SK-N-DZ (cell line): Measurements from ENCODE around the gene FAM107B.
A peak's percentile ranks its signal among the peaks of the same experiment; 100 is the strongest.
"Not testable (repeated sequence)": the region's sequence is repeated elsewhere in the genome, so short reads cannot be mapped to it uniquely, and the experiment has no call there.

Experiments
- DNase-seq: peaks from one replicate; pipeline ENCODE4 v3.0.0-alpha.2; 2015; ENCODE audit warnings: low spot score

The FAM107B gene

GRCh38 chr10:14665865-14666857 lies 108.5 kb downstream of the FAM107B start:
- DNase-seq: peak; percentile 63

GRCh38 chr10:14665304-14665703 lies 109.4 kb downstream of the FAM107B start:
- DNase-seq: no peak

DNA sequence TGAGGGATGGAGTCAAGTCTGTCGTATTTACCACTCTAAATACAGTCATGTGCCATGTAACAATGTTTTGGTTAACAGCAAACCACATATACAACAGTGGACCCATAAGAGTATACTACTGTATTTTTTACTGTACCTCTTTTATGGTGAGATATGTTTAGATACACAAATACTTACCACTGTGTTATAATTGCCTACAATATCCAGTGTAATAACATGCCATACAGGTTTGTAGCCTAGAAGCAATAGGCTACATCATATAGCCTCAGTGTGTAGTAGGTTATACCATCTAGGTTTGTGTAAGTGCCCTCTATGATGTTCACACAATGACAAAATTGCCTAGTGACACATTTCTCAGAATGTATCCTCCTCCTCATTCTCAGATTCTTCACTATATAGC lies 110.4 kb downstream of the FAM107B start:
- no peak for DNase-seq

GRCh38 chr10:14661818-14662217 lies 112.9 kb downstream of the FAM107B start:
- no peak for DNase-seq

DNA sequence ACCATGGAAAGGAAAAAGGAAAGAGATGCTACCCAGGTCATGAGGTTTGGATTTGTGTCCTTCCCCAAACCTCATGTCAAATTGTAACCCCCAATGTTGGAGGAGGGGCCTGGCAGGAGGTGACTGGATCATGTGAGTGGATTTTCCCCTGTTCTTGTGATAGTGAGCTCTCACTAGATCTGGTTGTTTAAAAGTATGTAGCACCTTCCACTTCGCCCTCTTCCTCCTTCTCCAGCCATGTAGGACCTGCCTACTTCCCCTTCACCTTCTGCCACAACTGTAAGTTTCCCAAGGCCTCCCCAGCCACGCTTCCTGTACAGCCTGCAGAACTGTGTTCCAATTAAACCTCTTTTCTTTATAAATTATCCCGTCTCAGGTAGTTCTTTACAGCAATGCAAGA lies 113.9 kb downstream of the FAM107B start:
- no peak for DNase-seq

DNA sequence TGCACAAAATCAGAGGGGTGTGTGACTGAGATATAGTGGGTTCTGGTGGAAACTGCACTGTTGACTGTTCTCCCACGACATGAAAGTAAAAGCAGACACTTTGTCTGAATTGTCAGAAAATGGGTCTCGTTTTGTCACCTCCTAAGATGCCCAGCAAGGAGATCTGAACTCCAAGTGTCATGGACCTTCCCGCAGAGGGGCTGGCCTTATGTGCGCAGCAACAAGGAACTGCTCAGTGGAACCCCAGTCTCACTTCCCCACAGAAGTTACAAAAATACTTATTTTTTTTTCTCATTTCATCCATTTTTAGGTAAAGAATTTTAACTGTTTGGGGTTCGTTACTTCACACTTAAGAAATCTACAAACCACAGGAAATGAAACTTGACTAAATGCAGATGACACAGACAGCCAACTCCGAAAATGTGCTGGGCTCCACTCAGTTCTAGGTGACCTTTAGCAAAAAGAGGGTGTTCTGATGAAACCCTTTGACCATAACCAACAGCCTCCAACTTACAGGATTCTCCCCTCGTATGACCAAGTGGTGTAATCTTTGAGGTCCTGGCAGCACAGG lies 115.0 kb downstream of the FAM107B start:
- DNase-seq: no peak

DNA sequence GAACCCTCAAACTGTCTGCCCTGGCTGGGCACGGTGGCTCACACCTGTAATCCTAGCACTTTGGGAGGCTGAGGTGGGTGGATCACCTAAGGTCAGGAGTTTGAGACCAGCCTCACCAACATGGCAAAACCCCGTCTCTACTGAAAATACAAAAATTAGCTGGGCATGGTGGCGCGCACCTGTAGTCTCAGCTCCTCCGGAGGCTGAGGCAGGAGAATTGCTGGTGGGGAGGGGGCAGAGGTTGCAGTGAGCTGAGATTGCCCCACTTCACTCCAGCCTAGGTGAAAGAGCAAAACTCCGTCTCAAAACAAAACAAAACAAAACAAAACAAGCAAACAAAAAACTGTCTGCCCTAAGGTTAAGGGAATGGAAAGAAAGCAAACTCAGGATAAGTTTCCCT lies 115.6 kb downstream of the FAM107B start:
- not testable (repeated sequence) for DNase-seq

DNA sequence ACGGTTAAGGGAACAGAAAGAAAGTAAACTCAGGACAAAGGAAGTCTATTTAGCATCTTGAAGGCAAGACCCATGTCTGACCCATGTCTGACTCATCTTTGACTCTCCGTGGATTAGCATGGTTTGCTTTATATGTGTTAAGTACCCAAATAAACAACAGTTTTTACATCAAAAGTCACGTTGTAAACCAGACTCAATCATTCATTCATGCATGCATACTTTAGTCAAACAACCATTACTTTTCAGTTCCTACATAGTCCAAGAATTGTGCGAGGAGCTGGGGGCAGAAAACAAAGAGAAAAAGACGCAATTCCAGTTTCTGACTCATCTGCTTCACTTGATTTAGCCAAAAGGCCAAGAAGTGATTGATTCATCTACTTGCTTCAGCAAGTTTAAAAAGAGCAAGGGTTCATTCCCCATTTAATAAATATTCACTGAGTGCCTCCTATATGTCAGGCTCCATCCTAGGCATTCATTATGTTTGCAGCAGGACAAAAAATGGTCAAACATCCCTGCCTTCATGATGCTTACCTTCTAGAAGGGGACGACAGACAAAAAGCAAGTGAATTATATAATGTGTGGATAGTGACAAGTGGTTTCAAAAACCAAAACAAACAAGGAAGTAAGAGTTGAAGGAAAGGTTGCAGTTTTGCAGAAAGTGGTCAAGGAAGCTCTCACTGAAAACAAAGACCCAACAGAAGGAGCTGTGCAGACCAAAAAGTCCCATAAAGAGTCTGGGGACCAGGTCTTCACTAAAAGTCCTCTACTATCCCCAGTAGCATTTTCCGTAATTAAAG lies 116.2 kb downstream of the FAM107B start:
- no peak for DNase-seq

- no peak for DNase-seq
Observed at GRCh38 chr10:14656052-14656730, 118.5 kb downstream of the FAM107B start.

GRCh38 chr10:14654821-14655382 lies 119.8 kb downstream of the FAM107B start:
- DNase-seq: no peak

GRCh38 chr10:14653271-14654161 lies 121.2 kb downstream of the FAM107B start:
- peak; percentile 27 for DNase-seq

DNA sequence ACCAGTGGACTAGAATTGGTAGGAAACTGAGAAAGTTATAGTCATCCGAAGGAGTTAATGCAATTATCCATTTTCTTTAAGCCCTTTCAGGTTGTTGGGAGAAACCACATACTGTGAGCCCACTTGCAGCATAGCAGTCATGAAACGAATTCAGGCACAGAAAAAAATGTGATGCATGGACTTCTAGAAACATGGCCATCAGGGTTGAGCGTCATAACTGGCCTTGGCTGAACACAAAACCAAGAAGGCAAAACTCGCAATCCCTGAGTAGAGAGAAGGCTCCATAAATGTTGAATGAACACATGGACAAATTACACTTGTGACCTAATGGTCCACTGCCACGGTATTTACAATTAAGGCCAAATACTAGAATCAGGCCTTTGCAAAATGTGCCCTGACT lies 121.9 kb downstream of the FAM107B start:
- no peak for DNase-seq

DNA sequence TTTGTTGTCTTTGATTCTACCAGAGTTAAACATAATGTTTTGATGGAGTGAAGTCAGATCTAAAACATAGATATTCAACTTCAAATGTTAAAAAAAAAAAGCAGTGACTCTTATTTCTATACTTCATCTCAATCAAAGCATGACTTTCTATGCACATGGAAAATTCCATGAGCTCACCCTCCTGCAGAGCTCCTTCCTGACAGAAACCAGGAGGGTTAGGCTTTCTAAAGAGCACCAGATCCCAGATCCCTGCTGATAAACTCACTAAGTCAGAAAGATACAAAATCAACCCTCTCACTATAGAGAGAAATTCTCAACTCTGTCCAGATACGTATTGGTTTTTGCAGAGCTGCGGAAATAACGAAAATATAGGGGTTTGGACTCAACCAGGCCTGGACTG lies 122.6 kb downstream of the FAM107B start:
- DNase-seq: peak; percentile 84

DNA sequence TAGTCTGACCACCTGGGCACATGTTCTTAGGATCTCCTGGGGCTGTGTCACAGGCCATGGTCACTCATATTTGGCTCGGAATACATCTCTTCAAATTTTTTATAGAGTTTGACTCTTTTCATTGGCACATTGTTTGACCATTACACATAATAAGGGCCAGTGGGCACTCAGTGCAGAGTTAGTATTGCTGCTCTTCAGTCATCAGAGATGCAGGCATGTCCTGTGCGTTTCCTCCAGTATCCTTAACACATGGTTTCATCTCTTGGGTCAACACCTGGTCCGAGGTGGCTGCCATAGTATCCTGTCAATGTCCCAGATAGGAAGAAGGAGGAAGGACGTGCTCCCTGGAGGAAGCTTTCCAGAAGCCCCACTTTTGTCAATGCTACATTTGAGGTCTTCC lies 125.0 kb downstream of the FAM107B start:
- DNase-seq: no peak

- DNase-seq: no peak
Observed at GRCh38 chr10:14648946-14649345, 125.8 kb downstream of the FAM107B start.

- peak; percentile 84 for DNase-seq
Observed at GRCh38 chr10:14648005-14648765, 126.5 kb downstream of the FAM107B start.

GRCh38 chr10:14645239-14645960 lies 129.3 kb downstream of the FAM107B start:
- DNase-seq: no peak

DNA sequence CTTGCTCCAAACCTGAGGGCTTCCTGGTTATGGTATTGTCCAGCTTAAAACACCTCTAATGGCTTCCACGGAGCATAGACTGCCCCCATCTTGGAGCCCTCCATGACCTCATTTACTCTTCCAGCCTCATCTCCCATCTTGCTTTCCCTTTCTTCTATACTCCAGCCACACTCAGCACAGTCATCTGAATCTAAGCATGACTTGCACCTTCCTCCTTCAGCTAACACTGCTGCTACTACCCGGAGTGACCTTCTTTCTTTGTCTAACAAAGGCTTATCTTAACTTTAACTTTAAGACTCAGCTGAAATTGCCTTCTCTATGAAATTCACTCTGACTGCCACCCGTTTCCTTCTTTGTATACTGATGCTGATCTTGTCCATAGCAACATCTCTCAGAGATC lies 135.1 kb downstream of the FAM107B start:
- DNase-seq: no peak
